H1 (cell line): ENCODE measurements around the gene FAM240A. TPM values are rescaled to one million over a fixed set of nuclear protein-coding genes. Genes with fewer than 3 reads are reported as not detected.

Source experiments
- polyA plus RNA-seq, 7 experiments: library from polyadenylated mRNA; depleted of rRNA in 3 of 7; stranded (reverse) in 5 of 7; unstranded in 2 of 7; fragments of >200 nt in 5 of 7; fragments of 200-250 nt in 2 of 7; gene quantifications; 1 replicate in 5 of 7; 2 replicates in 1 of 7; 4 replicates in 1 of 7; pipeline versions ENCODE4 v1.2.1 to v1.2.3, GENCODE V29; 2011 to 2013; ENCODE audit warnings: missing spikeins in 2 of 7, mixed read lengths in 2 of 7
- small RNA-seq: library from polyadenylated mRNA; stranded (forward); fragments of <200 nt; extraction: miRNeasy Mini kit (QIAGEN cat#:217004); gene quantifications from one replicate; pipeline ENCODE3, GENCODE V24; 2013; ENCODE audit not compliant: insufficient read depth
- total RNA-seq: library from RNA; stranded (reverse); fragmentation: NEBNext Ultra II Directional; extraction: Animal tissue kit (Norgen Biotek cat#: 25700); gene quantifications from 2 replicates; pipeline ENCODE4 v1.2.1, GENCODE V29; 2021

The FAM240A gene
- total and polyA plus RNA-seq, 2 of the 8 experiments (the other 6 are each of a cell fraction or from before 2014, with no cell fraction given) = 0.08 TPM; not detected in 1

Small RNAs within 50 kb of the gene (small RNA-seq; reads per million reads assigned to genes)
- gene RF00591 = not detected

Other genes with a start within 250 kb of the FAM240A start
- not detected in 2 replicates for gene CCR5, start 241.6 kb upstream of the FAM240A start, total RNA-seq
- not detected in 2 replicates for gene CCR5, start 241.6 kb upstream of the FAM240A start, polyA plus RNA-seq (2011; rRNA removed)
- not detected in 2 replicates for gene CCRL2, start 205.3 kb upstream of the FAM240A start, total RNA-seq
- gene CCRL2, start 205.3 kb upstream of the FAM240A start, polyA plus RNA-seq (2011; rRNA removed) = not detected in 2 replicates
- gene LTF, start 147.6 kb upstream of the FAM240A start, total RNA-seq = 0.80 and 0.99 TPM in 2 replicates
- 0.23 and 0.36 TPM in 2 replicates for gene LTF, start 147.6 kb upstream of the FAM240A start, polyA plus RNA-seq (2011; rRNA removed)
- gene RTP3, start 114.5 kb upstream of the FAM240A start, total RNA-seq = 0.33 TPM in 1 of 2 replicates, not detected in the other
- 0.06 and 0.08 TPM in 2 replicates for gene RTP3, start 114.5 kb upstream of the FAM240A start, polyA plus RNA-seq (2011; rRNA removed)
- gene LRRC2, start 46.2 kb upstream of the FAM240A start, total RNA-seq = 6.4 and 7.3 TPM in 2 replicates
- gene LRRC2, start 46.2 kb upstream of the FAM240A start, polyA plus RNA-seq (2011; rRNA removed) = 1.2 and 1.4 TPM in 2 replicates
- 4.3 and 4.8 TPM in 2 replicates for gene ALS2CL, start 81.2 kb downstream of the FAM240A start, total RNA-seq
- 5.4 and 7.5 TPM in 2 replicates for gene ALS2CL, start 81.2 kb downstream of the FAM240A start, polyA plus RNA-seq (2011; rRNA removed)
- 0.67 and 0.90 TPM in 2 replicates for gene TMIE, start 88.9 kb downstream of the FAM240A start, total RNA-seq
- 0.45 and 0.64 TPM in 2 replicates for gene TMIE, start 88.9 kb downstream of the FAM240A start, polyA plus RNA-seq (2011; rRNA removed)
- 0.47 and 0.73 TPM in 2 replicates for gene PRSS50, start 105.3 kb downstream of the FAM240A start, total RNA-seq
- 0.71 and 1.1 TPM in 2 replicates for gene PRSS50, start 105.3 kb downstream of the FAM240A start, polyA plus RNA-seq (2011; rRNA removed)